Left cardiac atrium (tissue), 4 donors: ENCODE data around the gene DAD1. TPM values are rescaled to one million over a fixed set of nuclear protein-coding genes. Genes with fewer than 3 reads are reported as not detected.
"Not testable (repeated sequence)": the region's sequence is repeated elsewhere in the genome, so short reads cannot be mapped to it uniquely, and the experiment has no call there.

Experiments
- ATAC-seq, 2 donors: fragments of 200-7000 bp; cut with Tn5 transposase; one replicate each; pipeline ENCODE4 v1.9.1; 2020; ENCODE audit warnings: mild to moderate bottlenecking in 2 of 2, moderate library complexity in 2 of 2
- DNase-seq: peaks from one replicate; pipeline ENCODE4 v3.0.0-alpha.2; 2020
- intact Hi-C, 2 donors: fragments of 100-400 bp; cut with DNase I; formaldehyde crosslinking; loops; one replicate each; pipeline versions ENCODE4 v1.14.1 to v1.15.1; 2022 to 2023
- total RNA-seq, 2 donors: library from RNA; stranded (reverse); fragmentation: NEBNext Ultra II Directional; extraction: Animal tissue kit (Norgen Biotek cat#: 25700); gene quantifications; one replicate each; pipeline ENCODE4 v1.2.1, GENCODE V29; 2021
- donor health status: DM: no; HTN: yes; CAD: no.
- donor health status: DM: no; HTN: yes; CAD: no; lungs with severe emphysema.
- donor health status: DM: yes; HTN: yes; CAD: no.
- donor health status: Dilated cardiomyopathy.

Gene DAD1
- total RNA-seq, 2 donors from 2014 or later, result 150 to 165 TPM

DNA sequence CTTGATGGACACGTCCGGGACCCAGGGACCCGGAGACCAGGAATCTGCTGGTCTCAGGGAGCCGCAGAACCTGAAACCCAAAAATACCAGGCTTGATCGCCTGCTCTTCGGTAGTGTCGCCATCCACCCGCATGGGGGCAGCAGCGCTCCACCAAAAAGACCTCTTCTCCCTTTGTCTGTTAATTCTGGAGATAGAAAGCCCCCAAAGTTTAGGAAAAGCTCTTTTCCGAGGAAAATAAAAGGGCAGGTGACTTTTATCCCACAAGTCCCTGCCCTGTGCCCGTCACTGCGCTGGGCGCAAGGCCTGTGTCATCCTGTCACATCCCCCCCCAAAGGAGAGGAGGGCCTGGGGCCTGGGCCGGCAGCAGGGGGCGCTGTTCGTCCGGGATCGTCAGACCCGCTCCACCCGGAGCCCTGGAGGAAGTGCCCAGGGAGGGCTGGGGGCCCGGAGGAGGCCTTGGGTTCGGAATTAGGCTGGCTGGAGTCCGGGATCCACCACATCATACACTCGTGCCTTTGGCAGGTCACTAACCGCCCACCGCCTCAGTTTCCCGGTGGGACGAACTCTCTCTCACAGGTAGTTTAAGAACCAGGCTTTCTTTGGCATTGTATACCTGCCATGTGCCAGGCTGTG is 31.9 kb downstream of the DAD1 start:
- intact Hi-C loops, result loop anchor here (1.0 to 10.0 kb wide), 4 partner anchors 165 to 298 kb away; partner anchors contain the start of gene SLC7A7 (in 2 of the 2)
- ATAC-seq (peak; percentile 83 to 86), DNase-seq (peak; percentile 87)

GRCh38 chr14:22556021-22556989 is 32.7 kb downstream of the DAD1 start:
- peak; percentile 62 for DNase-seq
- ATAC-seq, result peak; percentile 34 to 67
- intact Hi-C loops, result loop anchor here (5.0 to 10.0 kb wide), 3 partner anchors 164 to 298 kb away; partner anchors contain the start of gene SLC7A7 (in 2 of the 2)

GRCh38 chr14:22555384-22556011 is 33.5 kb downstream of the DAD1 start:
- no peak for ATAC-seq

GRCh38 chr14:22554498-22555383 is 34.3 kb downstream of the DAD1 start:
- ATAC-seq (no peak), DNase-seq (no peak)
- intact Hi-C loops, result loop anchor here (5.0 to 10.0 kb wide), 3 partner anchors 162 to 300 kb away; partner anchors contain the start of gene SLC7A7 (in 2 of the 2)

More at GRCh38 chr14:22555384-22556011, 33.5 kb downstream of the DAD1 start:
- no peak for DNase-seq
- intact Hi-C loops, result loop anchor here (5.0 to 10.0 kb wide), 3 partner anchors 163 to 299 kb away; partner anchors contain the start of gene SLC7A7 (in 2 of the 2)

GRCh38 chr14:22553861-22554497 is 35.0 kb downstream of the DAD1 start:
- not testable (repeated sequence) for DNase-seq, ATAC-seq
- intact Hi-C loops, result loop anchor here (10.0 kb wide), 2 partner anchors 261 to 301 kb away; partner anchors contain the start of gene SLC7A7 (in 2 of the 2)

DNA sequence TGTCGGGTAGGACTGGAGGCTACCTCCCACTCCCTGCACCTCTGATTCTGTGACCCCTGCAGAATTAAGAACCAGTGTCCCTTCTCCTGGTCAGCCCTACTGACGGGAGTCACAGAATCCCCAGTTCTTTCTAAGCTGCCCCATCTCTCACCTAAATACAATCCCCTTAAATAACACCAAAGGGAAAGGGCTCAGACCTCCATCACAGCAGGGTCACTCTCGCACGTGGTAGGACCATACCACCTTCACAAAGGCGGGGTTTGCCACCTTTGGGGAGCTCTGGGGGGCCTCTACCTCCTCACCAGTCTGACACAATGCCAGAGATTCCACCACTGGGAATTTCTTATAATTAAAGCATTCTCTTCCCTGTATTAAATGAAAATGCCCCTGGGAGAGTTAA is 35.6 kb downstream of the DAD1 start:
- DNase-seq, result no peak
- intact Hi-C loops, result loop anchor here (10.0 kb wide), 2 partner anchors 261 to 301 kb away; partner anchors contain the start of gene SLC7A7 (in 2 of the 2)
- no peak for ATAC-seq

- ATAC-seq (no peak), DNase-seq (no peak)
- intact Hi-C loops, result loop anchor here (10.0 kb wide), 2 partner anchors 262 to 302 kb away; partner anchors contain the start of gene SLC7A7 (in 2 of the 2)
These were observed 36.3 kb downstream of the DAD1 start for GRCh38 chr14:22552827-22553076.

DNA sequence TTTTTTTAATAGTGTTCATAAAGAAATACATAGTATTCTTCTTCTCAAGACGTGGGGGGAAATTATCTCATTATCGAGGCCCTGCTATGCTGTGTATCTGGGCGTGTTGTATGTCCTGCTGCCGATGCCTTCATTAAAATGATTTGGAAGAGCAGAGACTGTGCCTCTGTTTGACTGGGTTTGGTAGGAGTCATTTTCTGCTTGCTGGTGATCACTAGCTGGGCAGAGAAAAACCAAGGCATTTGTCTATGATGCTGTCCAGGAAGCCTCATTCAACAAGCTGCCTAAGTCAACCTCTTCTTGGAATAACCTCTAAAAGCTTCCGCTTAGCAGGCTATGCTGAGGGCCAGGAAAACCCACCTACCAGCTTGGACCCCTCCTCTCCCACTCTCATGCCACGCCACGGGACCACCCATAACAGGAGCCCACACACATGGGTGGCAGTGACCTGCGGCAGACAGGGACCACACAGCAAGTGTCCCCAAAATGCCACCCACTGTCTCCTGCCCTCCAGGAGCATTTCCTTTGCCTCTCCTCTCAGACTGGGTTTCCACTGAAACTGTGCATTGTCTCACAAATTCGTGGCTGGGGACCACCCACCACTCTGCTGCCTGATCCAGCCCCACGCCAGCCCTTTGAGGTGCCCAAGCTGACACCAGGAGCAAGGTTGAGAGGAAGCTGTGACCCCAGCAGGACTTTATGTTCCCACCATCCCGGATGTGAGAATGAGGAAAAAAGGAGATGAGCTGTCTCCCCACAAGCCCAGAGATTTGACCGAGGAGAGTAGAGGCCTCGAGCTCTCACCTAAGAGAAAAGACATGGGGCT is 36.8 kb downstream of the DAD1 start:
- intact Hi-C loops, result loop anchor here (10.0 kb wide), 2 partner anchors 263 to 303 kb away; partner anchors contain the start of gene SLC7A7 (in 2 of the 2)
- ATAC-seq, result no peak

DNA sequence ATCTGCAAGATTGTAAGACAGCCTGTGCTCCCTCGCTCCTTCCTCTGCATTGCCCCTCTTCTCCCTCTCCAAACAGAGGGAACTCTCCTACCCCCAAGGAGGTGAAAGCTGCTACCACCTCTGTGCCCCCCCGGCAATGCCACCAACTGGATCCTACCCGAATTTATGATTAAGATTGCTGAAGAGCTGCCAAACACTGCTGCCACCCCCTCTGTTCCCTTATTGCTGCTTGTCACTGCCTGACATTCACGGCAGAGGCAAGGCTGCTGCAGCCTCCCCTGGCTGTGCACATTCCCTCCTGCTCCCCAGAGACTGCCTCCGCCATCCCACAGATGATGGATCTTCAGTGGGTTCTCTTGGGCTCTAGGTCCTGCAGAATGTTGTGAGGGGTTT is 37.4 kb downstream of the DAD1 start:
- no peak for ATAC-seq
- intact Hi-C loops, result loop anchor here (10.0 kb wide), 2 partner anchors 263 to 303 kb away; partner anchors contain the start of gene SLC7A7 (in 2 of the 2)

More for the DNA sequence above, 36.8 kb downstream of the DAD1 start:
- no peak for DNase-seq

DNA sequence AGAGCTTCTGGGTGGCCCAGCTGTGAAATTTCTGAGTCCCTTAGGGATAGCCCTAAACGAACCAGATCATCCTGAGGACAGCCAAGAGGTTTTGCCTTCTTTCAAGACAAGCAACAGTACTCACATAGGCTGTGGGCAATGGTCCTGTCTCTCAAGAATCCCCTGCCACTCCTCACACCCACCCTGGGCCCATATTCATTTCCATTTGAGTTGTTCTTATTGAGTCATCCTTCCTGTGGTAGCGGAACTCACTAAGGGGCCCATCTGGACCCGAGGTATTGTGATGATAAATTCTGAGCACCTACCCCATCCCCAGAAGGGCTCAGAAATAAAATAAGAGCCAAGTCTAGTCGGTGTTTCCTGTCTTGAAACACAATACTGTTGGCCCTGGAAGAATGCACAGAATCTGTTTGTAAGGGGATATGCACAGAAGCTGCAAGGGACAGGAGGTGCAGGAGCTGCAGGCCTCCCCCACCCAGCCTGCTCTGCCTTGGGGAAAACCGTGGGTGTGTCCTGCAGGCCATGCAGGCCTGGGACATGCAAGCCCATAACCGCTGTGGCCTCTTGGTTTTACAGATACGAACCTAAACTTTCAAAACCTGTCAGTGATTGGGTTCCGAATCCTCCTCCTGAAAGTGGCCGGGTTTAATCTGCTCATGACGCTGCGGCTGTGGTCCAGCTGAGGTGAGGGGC is 38.9 kb downstream of the DAD1 start:
- ATAC-seq, result no peak
- DNase-seq, result no peak
- intact Hi-C loops, result loop anchor here (10.0 kb wide), 2 partner anchors 265 to 305 kb away; partner anchors contain the start of gene SLC7A7 (in 2 of the 2)

More for the DNA sequence above, 37.4 kb downstream of the DAD1 start:
- DNase-seq, result no peak

DNA sequence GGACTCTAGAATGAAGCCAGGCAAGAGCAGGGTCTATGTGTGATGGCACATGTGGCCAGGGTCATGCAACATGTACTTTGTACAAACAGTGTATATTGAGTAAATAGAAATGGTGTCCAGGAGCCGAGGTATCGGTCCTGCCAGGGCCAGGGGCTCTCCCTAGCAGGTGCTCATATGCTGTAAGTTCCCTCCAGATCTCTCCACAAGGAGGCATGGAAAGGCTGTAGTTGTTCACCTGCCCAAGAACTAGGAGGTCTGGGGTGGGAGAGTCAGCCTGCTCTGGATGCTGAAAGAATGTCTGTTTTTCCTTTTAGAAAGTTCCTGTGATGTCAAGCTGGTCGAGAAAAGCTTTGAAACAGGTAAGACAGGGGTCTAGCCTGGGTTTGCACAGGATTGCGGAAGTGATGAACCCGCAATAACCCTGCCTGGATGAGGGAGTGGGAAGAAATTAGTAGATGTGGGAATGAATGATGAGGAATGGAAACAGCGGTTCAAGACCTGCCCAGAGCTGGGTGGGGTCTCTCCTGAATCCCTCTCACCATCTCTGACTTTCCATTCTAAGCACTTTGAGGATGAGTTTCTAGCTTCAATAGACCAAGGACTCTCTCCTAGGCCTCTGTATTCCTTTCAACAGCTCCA is 39.6 kb downstream of the DAD1 start:
- no peak for ATAC-seq
- intact Hi-C loops, result no loop called here
- no peak for DNase-seq

DNA sequence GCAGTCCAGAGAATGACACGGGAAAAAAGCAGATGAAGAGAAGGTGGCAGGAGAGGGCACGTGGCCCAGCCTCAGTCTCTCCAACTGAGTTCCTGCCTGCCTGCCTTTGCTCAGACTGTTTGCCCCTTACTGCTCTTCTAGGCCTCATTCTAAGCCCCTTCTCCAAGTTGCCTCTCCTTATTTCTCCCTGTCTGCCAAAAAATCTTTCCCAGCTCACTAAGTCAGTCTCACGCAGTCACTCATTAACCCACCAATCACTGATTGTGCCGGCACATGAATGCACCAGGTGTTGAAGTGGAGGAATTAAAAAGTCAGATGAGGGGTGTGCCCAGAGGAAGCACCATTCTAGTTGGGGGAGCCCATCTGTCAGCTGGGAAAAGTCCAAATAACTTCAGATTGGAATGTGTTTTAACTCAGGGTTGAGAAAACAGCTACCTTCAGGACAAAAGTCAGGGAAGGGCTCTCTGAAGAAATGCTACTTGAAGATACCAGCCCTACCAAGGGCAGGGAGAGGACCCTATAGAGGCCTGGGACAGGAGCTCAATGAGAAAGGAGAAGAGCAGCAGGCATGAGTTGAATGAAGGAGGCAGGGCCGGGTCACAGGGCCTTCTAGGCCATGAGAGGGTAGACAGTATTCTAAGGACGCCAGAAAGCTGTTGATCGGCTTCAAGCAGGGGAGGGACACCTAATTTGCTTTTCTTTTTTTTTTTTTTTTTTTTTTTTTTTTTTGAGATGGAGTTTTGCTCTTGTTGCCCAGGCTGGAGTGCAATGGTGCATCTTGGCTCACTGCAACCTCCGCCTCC is 40.9 kb downstream of the DAD1 start:
- DNase-seq (no peak), ATAC-seq (no peak)
- intact Hi-C loops, result no loop called here

DNA sequence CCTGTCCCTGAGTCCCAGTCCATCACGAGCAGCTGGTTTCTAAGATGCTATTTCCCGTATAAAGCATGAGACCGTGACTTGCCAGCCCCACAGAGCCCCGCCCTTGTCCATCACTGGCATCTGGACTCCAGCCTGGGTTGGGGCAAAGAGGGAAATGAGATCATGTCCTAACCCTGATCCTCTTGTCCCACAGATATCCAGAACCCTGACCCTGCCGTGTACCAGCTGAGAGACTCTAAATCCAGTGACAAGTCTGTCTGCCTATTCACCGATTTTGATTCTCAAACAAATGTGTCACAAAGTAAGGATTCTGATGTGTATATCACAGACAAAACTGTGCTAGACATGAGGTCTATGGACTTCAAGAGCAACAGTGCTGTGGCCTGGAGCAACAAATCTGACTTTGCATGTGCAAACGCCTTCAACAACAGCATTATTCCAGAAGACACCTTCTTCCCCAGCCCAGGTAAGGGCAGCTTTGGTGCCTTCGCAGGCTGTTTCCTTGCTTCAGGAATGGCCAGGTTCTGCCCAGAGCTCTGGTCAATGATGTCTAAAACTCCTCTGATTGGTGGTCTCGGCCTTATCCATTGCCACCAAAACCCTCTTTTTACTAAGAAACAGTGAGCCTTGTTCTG is 41.6 kb downstream of the DAD1 start:
- DNase-seq (peak; percentile 48), ATAC-seq (peak; percentile 35 to 84)
- intact Hi-C loops, result no loop called here

DNA sequence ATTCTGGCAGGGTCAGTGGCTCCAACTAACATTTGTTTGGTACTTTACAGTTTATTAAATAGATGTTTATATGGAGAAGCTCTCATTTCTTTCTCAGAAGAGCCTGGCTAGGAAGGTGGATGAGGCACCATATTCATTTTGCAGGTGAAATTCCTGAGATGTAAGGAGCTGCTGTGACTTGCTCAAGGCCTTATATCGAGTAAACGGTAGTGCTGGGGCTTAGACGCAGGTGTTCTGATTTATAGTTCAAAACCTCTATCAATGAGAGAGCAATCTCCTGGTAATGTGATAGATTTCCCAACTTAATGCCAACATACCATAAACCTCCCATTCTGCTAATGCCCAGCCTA is 42.3 kb downstream of the DAD1 start:
- DNase-seq (no peak), ATAC-seq (no peak)
- intact Hi-C loops, result no loop called here
